NCI-H748 (cell line): Measurements from ENCODE around the gene PBRM1.
"Not testable (repeated sequence)": the region's sequence is repeated elsewhere in the genome, so short reads cannot be mapped to it uniquely, and the experiment has no call there.

Source experiments
- DNase-seq: peaks from one replicate; lab custom pipeline; 2025; ENCODE audit not compliant: unreplicated experiment; lab: John Stamatoyannopoulos, UW

Gene PBRM1

DNA sequence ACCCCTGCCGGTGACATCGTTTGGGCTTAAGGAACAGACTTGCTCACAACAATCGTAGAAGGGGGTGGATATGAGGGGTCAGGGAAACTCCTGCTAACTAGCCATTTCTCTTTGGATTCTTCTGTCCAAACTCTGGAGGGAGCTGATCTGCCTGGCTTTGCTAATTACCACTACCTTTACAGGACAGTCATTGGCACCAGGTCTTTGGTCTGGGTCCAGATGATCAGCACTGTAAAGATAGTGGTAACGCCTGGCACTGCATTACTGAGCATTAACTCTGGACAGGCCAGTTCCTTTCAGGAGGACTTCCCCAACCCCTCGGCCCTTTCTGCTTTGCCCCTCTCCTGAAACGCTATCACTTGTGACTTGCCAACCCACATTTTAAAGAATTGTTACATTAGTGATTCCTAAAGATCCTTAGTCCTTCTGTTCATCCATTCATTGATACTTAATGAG lies 148.5 kb downstream of the PBRM1 start:
- DNase-seq, result no peak

GRCh38 chr3:52536369-52537164 lies 149.1 kb downstream of the PBRM1 start, which contains the start of gene UQCC5:
UQCC5 (plus strand) TSS chr3:52536605; CDS start chr3:52536756, 151 bp downstream.
- DNase-seq, result peak; percentile 98

GRCh38 chr3:52536112-52536368 lies 149.7 kb downstream of the PBRM1 start:
- DNase-seq, result no peak

DNA sequence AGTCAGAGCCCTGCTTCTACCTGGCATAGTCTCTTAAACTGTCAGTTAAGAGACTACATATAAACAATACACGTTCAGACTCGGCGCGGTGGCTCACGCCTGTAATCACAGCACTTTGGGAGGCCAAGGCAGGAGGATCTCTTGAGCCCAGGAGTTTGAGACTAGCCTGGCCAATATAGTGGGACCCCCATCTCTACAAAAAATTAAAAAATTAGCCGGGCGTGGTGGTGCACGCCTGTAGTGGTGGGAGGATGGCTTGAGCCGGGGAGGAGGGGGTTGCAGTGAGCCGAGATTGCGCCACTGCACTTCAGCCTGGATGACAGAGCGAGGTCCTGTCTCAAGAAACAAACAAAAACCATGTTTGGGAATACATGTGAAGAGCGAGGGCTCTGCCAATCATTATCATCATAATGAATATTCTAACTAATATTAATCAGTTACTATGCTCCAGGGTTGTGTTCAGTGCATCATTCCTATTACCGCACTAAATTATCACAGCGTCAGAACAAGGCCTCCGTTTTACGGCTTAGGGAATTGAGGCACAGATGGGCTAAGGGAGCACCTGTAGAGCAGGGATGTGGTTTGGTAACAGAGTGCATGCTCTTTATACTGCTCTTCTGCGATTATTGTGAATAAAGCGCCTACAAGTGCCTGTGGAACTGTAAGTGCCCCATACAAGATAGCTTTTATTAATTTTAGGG lies 150.2 kb downstream of the PBRM1 start:
- DNase-seq, result no peak

DNA sequence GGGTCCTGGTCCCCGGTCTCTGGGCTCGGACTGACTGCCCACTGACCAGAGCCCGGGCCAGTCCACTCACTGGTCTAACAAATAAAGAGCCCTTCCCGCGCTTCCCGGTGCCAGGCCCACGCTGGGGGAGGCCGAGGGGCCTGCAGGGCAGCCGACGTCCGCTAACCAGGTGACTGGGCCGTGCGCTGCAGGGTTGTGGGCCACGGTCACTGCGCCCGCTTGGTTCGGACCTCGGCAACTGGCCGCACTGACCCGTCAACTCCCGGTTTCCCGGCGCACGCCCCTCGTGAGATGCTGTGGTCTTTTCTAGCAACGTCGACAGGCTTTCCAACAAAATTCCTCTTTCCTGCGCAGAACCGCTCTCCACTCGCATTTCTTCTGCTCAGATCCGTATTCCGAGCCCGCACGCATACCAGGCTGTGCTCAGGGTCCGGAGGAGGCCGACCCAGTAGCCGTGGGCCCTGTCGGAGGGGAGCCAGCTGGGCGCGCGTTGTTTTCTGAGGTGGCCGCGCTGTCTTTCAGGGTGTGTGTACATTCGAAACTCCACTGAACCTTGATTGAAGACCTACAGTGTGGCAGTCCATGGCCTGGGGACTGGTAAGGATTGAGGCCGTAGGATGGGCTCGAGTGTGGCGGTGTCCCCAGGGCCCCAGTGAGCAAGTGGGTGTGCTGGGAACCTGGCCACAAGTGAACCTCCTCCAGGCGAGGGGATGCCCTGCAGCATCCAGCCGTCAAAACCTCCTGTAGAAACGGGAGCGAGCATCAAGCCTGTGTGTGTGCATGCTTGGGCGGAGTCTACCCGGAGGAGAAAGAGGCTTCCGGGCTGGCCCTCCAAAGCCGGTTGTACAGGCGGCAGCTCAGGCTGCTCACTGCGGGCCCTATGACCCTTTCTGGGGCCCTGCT lies 151.2 kb downstream of the PBRM1 start:
- DNase-seq, result peak; percentile 65

- DNase-seq, result peak; percentile 80
Measured at GRCh38 chr3:52533623-52534280, 152.0 kb downstream of the PBRM1 start, which contains the start of gene NT5DC2. NT5DC2 (minus strand) TSS chr3:52533857; CDS start chr3:52533737, 120 bp downstream.

DNA sequence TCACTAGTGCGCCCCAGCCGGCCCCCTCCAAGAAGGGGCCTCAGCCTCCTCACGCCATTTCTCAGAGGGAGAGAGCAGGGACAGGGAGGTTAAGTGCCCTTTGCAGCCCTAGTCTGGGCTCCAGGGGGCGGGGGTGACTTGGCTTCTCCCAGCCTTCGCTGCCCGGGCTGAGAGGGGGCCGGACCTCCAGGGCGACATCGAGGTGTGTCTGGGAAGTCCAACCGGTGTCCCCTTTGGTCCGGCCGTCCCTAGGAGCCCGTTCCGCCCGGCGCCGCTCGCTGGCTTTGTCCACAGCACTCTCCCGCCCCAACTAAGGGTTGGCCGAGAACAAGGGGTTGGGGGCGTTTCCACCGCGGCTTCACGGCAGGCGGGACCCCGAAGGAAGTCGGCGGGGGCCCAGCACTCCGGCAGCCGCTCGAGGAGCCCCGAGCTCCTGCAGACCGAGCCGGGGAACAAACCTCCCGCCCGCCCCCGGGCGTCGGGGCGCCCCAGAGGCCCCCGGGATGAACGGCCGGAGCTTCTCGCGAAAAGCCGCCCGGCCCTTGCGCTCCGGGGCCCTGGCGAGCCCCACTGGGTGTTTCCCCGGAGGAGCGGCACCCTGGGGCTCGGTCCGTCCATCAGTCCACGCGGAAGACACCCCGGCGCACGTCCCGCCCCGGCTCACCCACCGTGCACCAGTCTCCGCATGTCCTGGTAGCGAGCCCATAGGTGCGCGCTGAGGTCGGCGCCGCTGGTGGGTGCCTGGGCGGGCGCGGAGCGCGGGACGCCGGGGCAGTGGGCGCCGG lies 152.7 kb downstream of the PBRM1 start:
- DNase-seq, result peak; percentile 32

DNA sequence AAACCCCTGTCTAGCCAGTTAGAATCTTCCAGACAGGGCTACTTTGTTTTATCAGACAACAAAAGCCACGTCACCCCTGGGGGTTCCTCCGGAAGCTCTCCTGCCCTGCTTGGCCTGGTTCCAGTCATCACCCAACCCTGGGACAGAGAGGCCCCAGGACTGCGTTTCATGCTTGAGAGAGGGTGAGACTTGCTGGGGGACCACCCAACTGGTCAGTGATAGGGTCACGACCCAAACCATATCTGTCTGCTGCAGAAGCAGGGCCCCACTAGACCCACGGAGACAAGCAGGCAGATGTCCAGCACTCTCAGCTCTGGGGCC lies 153.2 kb downstream of the PBRM1 start:
- DNase-seq, result peak; percentile 16

- DNase-seq, result no peak
Measured at GRCh38 chr3:52531860-52532516, 153.7 kb downstream of the PBRM1 start.

DNA sequence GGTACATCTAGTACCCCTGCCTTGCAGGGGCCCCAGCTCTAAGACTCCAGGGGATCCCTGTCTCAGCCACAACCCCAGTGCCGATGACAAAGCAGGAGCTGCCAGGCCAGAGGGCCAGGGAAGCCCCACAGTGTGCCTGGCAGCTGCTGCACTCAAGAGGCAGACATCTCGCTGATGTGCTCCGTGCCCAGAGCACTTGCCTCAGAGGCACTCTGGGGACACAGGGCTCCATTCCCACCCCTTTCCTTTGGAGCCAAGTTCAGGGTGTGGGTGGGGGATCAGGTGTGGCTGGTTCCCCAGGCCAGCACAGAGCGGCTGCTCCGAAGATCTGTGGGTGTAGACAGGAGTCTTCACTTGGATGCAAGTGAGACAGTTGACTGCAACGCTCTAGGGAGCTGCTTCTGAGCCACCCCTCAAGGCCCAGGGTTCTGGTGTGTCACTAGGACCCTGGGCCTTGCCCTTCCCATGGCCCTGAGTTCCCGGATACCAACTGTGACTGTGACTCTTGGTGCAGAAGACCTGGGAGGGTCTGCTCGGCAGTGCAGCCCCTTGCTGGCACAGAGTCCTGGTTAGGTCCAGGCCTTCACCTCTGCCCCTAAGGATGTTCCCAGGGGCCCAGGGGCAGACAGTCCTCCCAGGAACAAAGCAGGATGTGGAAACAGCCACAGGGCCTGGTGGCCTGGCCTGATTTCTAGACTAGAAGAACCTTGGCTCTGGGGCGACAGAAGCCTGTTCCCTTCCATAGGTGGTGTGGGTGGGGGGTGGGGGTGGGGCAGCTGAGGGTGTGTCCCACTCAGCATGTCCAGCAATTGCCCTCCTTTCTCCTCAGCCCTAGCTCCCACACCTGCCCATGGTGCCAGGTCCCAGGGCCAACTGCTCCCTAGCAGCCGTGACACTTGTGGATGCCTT lies 154.5 kb downstream of the PBRM1 start:
- no peak for DNase-seq

DNA sequence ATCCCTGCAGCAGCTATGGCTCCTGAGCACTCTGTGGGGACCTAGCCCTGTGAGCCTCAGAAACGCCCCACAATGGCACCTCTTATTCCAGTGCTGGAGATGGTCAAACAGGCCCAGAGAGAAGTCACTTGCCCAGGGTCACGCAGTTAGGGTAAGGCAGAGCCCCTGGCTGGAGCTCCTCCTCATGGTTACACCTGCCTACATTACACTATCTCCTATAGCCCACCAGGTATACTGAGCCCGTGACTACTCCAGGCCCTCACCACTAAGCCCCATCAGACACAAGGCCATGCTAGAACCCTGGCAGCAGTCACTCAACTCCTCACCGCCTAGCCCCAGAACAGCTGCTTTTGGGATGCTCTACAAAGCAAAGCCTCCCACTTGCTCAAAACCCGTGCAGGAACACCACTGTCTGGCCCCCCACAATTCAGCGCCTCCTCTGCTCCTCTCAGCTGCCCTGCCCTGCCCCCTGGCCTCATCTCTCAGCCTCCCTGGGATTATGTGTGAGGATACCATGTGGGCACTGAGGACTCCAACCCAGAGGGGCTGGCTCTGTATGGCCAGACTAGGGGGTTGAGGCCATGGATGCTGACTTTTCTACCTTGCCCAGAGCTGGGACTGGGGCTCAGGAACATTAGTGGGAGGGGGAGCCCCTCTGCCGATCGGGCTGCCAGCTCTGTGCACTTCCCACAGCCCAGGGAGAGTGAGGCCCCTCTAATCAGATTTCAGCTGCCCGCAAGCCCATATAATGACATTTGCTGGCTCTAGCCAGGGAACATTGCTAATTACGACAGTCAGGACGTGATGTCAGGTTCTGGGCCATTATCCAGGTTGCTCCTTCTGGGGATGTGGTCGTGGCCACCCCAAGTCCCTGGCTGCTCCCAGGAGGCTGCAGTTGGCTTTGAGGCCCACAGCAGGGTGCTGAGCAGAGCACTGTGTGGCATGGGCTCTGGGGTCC lies 156.1 kb downstream of the PBRM1 start:
- DNase-seq, result no peak

- DNase-seq, result no peak
Measured at GRCh38 chr3:52528586-52529375, 156.9 kb downstream of the PBRM1 start.

- no peak for DNase-seq
Measured at GRCh38 chr3:52527732-52528585, 157.8 kb downstream of the PBRM1 start.

DNA sequence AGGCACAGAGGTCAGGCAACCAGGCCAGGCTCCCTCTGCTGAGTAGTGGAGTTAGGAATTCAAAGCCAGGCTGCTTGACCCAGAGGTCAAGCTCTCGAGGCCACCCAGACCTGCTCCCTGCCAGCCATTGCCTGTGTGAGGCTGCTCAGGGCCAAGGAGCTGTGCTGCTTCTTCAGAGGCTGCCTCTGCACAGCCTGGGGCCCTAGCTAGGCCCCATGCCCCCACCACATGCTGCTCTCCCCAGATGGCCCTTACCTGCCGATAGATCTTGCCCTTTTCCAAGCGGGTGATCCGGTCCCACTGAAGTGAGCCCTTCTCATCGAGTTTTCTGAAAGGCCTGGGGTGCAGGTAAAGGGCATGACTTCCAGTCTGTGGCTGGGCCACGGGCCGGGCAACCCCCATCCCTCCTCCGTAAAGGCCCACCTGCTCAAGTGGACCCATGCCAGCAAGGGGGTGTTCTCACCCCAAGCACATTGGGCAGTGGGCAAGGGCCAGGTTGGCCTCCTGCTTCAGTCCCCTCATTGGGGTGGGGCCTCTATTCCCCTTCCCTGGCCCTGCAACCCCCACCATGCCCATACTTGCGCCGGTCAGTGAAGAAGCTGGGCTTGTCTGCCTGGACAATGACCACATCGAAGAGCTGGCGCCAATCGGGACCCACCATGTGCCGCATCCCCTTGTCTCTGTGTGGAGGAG lies 158.5 kb downstream of the PBRM1 start:
- no peak for DNase-seq

DNA sequence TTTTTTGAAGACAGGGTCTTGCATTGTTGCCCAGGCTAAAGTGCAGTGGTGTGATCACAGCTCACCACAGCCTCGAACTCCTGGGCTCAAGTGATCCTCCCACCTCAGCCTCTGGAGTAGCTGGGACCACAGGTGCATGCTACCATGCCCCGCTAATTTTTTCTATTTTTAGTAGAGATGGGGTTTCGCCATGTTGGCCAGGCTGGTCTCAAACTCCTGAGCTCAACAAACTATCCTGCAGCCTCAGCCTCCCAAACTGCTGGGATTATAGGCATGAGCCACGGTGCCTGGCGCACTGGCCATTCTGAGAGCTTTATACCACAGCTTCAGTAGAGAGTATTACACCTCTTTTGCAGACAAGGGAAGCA lies 159.1 kb downstream of the PBRM1 start:
- DNase-seq, result not testable (repeated sequence)
